MCF 10A (cell line): ENCODE measurements around the gene PRIMA1. TPM values are rescaled to one million over a fixed set of nuclear protein-coding genes. Genes with fewer than 3 reads are reported as not detected.

Experiments
- BruUV-seq: library from RNA; stranded (reverse); fragments of 400-500 nt; replicated peaks from 2 replicates; lab custom pipeline; 2021; lab: Mats Ljungman, UMichigan
- CTCF ChIA-PET: fragments of 300-600 bp; sonication (Branson Sonifier 250); formaldehyde crosslinking; extraction: SDS; loops from one replicate; lab custom pipeline; 2021; ENCODE audit warnings: antibody characterized with exemption, inconsistent platforms; lab: Yijun Ruan, JAX
- POLR2A ChIA-PET: fragments of 300-600, 350-650 bp; sonication (Branson Sonifier 250); formaldehyde crosslinking; extraction: SDS; loops from one replicate; lab custom pipeline; 2020; ENCODE audit warnings: antibody characterized with exemption, inconsistent platforms; lab: Yijun Ruan, JAX
- DNase-seq: peaks from one replicate; pipeline ENCODE4 v3.0.0-alpha.2; 2018; ENCODE audit not compliant: unreplicated experiment
- H3K27ac Mint-ChIP-seq: one replicate; pipeline ENCODE4 v1.8.0; 2022; ENCODE audit warnings: mild to moderate bottlenecking, low read depth, mixed read lengths; ENCODE audit not compliant: unreplicated experiment
- H3K27me3 Mint-ChIP-seq: one replicate; pipeline ENCODE4 v1.8.0; 2022; ENCODE audit warnings: mixed read lengths; ENCODE audit not compliant: insufficient read depth, unreplicated experiment
- H3K36me3 Mint-ChIP-seq: one replicate; pipeline ENCODE4 v1.8.0; 2022; ENCODE audit warnings: mild to moderate bottlenecking, moderate library complexity, mixed read lengths; ENCODE audit not compliant: insufficient read depth, unreplicated experiment
- H3K4me1 Mint-ChIP-seq: one replicate; pipeline ENCODE4 v1.8.0; 2022; ENCODE audit warnings: mixed read lengths; ENCODE audit not compliant: insufficient read depth, unreplicated experiment
- H3K4me3 Mint-ChIP-seq: one replicate; pipeline ENCODE4 v1.8.0; 2022; ENCODE audit warnings: mild to moderate bottlenecking, moderate library complexity, mixed read lengths; ENCODE audit not compliant: unreplicated experiment
- H3K9me3 Mint-ChIP-seq: one replicate; pipeline ENCODE4 v1.8.0; 2022; ENCODE audit warnings: mixed read lengths; ENCODE audit not compliant: unreplicated experiment
- CTCF ChIP-seq: fragments of 200-600 bp; IDR thresholded peaks from one replicate; pipeline ENCODE4 v1.8.0; 2022; ENCODE audit warnings: antibody characterized with exemption, mild to moderate bottlenecking; ENCODE audit not compliant: unreplicated experiment
- intact Hi-C: fragments of 100-400 bp; cut with micrococcal nuclease; formaldehyde crosslinking; loops from 2 replicates; pipeline ENCODE4 v1.14.1; 2022
- total RNA-seq: library from RNA; stranded (reverse); gene quantifications from 2 replicates; pipeline ENCODE4 v1.2.3, GENCODE V29; 2022

Gene PRIMA1
- total RNA-seq, 1 experiment from 2014 or later: not detected

- Mint-ChIP-seq H3K27ac (no peak overlapping the region), H3K9me3 (peaks cover 15% of the 10 kb centered on the region), H3K4me1 (no peaks in the 10 kb centered on the region), H3K4me3 (no peak overlapping the region), H3K36me3 (no peaks in the 10 kb centered on the region), H3K27me3 (no peaks in the 10 kb centered on the region)
- TF ChIP-seq CTCF: no peak
- POLR2A ChIA-PET: no interaction called here
- no TSS peak for BruUV-seq
- CTCF ChIA-PET: interaction anchor here (0.6 kb wide), 1 partner anchor 349 kb away, joined by 7 read pairs; no protein-coding TSS in a partner anchor
- no peak for DNase-seq
- intact Hi-C loops: no loop called here
Observed at GRCh38 chr14:93719256-93719655, 69.0 kb downstream of the PRIMA1 start.

GRCh38 chr14:93717668-93718320, 70.5 kb downstream of the PRIMA1 start:
- Mint-ChIP-seq H3K4me3 (no peak overlapping the region), H3K4me1 (peaks cover 6% of the 10 kb centered on the region), H3K36me3 (no peaks in the 10 kb centered on the region), H3K9me3 (peaks cover 14% of the 10 kb centered on the region), H3K27ac (no peak overlapping the region), H3K27me3 (no peaks in the 10 kb centered on the region)
- CTCF ChIA-PET: no interaction called here
- POLR2A ChIA-PET: no interaction called here
- TF ChIP-seq CTCF: no peak
- DNase-seq: no peak
- no TSS peak for BruUV-seq
- intact Hi-C loops: no loop called here

GRCh38 chr14:93716746-93717667, 71.3 kb downstream of the PRIMA1 start:
- ChIA-PET CTCF (no interaction called here), POLR2A (no interaction called here)
- Mint-ChIP-seq H3K27me3 (no peaks in the 10 kb centered on the region), H3K4me1 (peaks cover 12% of the 10 kb centered on the region), H3K4me3 (no peak overlapping the region), H3K36me3 (no peaks in the 10 kb centered on the region), H3K27ac (no peak overlapping the region), H3K9me3 (peaks cover 6% of the 10 kb centered on the region)
- intact Hi-C loops: no loop called here
- no peak for DNase-seq
- TF ChIP-seq CTCF: no peak
- BruUV-seq: no TSS peak

- no peak overlapping the region for H3K4me3 Mint-ChIP-seq
- no peak for TF ChIP-seq CTCF
- no peaks in the 10 kb centered on the region for H3K9me3 Mint-ChIP-seq
- peaks cover 12% of the 10 kb centered on the region for H3K4me1 Mint-ChIP-seq
- H3K27me3 Mint-ChIP-seq: no peaks in the 10 kb centered on the region
- H3K36me3 Mint-ChIP-seq: no peaks in the 10 kb centered on the region
- DNase-seq: no peak
- no TSS peak for BruUV-seq
- H3K27ac Mint-ChIP-seq: no peak overlapping the region
- POLR2A ChIA-PET: interaction anchor here (0.6 kb wide), 1 partner anchor 352 kb away, joined by 3 read pairs; no protein-coding TSS in a partner anchor
- intact Hi-C loops: no loop called here
- CTCF ChIA-PET: interaction anchor here (0.7 kb wide), 1 partner anchor 1150 kb away, joined by 3 read pairs; no protein-coding TSS in a partner anchor
Observed at GRCh38 chr14:93716002-93716745, 72.1 kb downstream of the PRIMA1 start.
